H1 (cell line): ENCODE measurements around the gene CADM2. TPM values are rescaled to one million over a fixed set of nuclear protein-coding genes. Genes with fewer than 3 reads are reported as not detected.

ENCODE experiments used
- BACH1 ChIP-seq: IDR thresholded peaks from 2 replicates; pipeline ENCODE4 v1.6.1; 2012; ENCODE audit warnings: low read length, improper control_type of control experiment
- EP300 ChIP-seq, 2 experiments: IDR thresholded peaks; 1 replicate in 1 of 2; 2 replicates in 1 of 2; pipeline ENCODE4 v1.6.1; 2011 to 2012; ENCODE audit warnings: low read depth in 2 of 2, low read length in 2 of 2, mild to moderate bottlenecking in 2 of 2, borderline replicate concordance in 1 of 2, inconsistent platforms in 1 of 2, moderate library complexity in 1 of 2
- polyA plus RNA-seq, 7 experiments: library from polyadenylated mRNA; depleted of rRNA in 3 of 7; stranded (reverse) in 5 of 7; unstranded in 2 of 7; fragments of >200 nt in 5 of 7; fragments of 200-250 nt in 2 of 7; gene quantifications; 1 replicate in 5 of 7; 2 replicates in 1 of 7; 4 replicates in 1 of 7; pipeline versions ENCODE4 v1.2.1 to v1.2.3, GENCODE V29; 2011 to 2013; ENCODE audit warnings: missing spikeins in 2 of 7, mixed read lengths in 2 of 7
- total RNA-seq: library from RNA; stranded (reverse); fragmentation: NEBNext Ultra II Directional; extraction: Animal tissue kit (Norgen Biotek cat#: 25700); gene quantifications from 2 replicates; pipeline ENCODE4 v1.2.1, GENCODE V29; 2021

CADM2 gene
- total and polyA plus RNA-seq, 2 of the 8 experiments (the other 6 are each of a cell fraction or from before 2014, with no cell fraction given) = 14.9 to 20.9 TPM

DNA sequence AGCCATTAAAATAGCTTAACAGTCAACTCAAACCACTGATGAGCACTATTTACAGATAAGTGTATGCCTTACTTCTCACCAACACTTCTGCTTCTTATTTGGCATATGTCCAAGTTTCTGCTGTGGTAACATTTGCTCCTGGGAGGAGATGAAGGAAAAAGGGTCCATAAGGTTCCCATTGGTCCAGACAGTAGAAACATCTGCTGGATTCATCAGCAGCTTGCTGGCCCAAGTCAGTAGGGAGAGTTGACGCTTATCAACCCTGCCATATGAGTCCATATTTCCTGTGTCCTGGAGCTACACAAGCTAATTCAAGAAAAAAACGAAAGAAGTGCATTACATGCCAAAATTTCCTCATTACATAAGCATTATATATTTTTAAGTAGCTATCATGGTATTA lies 824.5 kb downstream of the CADM2 start (continued):
- no peak for TF ChIP-seq EP300 (IDR thresholded peaks at IDR 0.05; ENCODE audit: borderline replicate concordance in 1 of 2, low read depth in 2 of 2, low read length in 2 of 2)
- TF ChIP-seq BACH1 = no peak
